Ishikawa (cell line): ENCODE data around the gene PKNOX2.

Experiments
- CEBPB ChIP-seq: IDR thresholded peaks from 2 replicates; pipeline ENCODE4 v1.6.1; 2012
- CREB1 ChIP-seq: IDR thresholded peaks from 2 replicates; pipeline ENCODE4 v1.6.1; 2012; ENCODE audit warnings: low read depth
- EGR1 ChIP-seq: IDR thresholded peaks from 2 replicates; pipeline ENCODE4 v1.6.1; 2012
- EP300 ChIP-seq: IDR thresholded peaks from 2 replicates; pipeline ENCODE4 v1.6.1; 2012; ENCODE audit warnings: borderline replicate concordance
- FOXM1 ChIP-seq: IDR thresholded peaks from 2 replicates; pipeline ENCODE4 v1.6.1; 2012; ENCODE audit warnings: low read depth, borderline replicate concordance
- NFIC ChIP-seq: IDR thresholded peaks from 2 replicates; pipeline ENCODE4 v1.6.1; 2012
- RAD21 ChIP-seq: IDR thresholded peaks from 2 replicates; pipeline ENCODE4 v1.6.1; 2012; ENCODE audit warnings: low read depth
- REST ChIP-seq: IDR thresholded peaks from 2 replicates; pipeline ENCODE4 v1.6.1; 2012; ENCODE audit warnings: low read depth, mild to moderate bottlenecking
- TAF1 ChIP-seq: IDR thresholded peaks from 2 replicates; pipeline ENCODE4 v1.6.1; 2012; ENCODE audit warnings: low read depth, mild to moderate bottlenecking
- TCF12 ChIP-seq: IDR thresholded peaks from 2 replicates; pipeline ENCODE4 v1.6.1; 2012; ENCODE audit warnings: low read depth
- TEAD4 ChIP-seq: IDR thresholded peaks from 2 replicates; pipeline ENCODE4 v1.6.1; 2012
- USF1 ChIP-seq: IDR thresholded peaks from 2 replicates; pipeline ENCODE4 v1.6.1; 2012
- YY1 ChIP-seq: IDR thresholded peaks from 2 replicates; pipeline ENCODE4 v1.6.1; 2012; ENCODE audit warnings: low read depth
- ZBTB7A ChIP-seq: IDR thresholded peaks from 2 replicates; pipeline ENCODE4 v1.6.1; 2012; ENCODE audit warnings: low read depth
- TF ChIP-seq, protein P1 (sequence below): IDR thresholded peaks from 2 replicates; pipeline ENCODE4 v1.6.1; 2012

Gene PKNOX2

DNA sequence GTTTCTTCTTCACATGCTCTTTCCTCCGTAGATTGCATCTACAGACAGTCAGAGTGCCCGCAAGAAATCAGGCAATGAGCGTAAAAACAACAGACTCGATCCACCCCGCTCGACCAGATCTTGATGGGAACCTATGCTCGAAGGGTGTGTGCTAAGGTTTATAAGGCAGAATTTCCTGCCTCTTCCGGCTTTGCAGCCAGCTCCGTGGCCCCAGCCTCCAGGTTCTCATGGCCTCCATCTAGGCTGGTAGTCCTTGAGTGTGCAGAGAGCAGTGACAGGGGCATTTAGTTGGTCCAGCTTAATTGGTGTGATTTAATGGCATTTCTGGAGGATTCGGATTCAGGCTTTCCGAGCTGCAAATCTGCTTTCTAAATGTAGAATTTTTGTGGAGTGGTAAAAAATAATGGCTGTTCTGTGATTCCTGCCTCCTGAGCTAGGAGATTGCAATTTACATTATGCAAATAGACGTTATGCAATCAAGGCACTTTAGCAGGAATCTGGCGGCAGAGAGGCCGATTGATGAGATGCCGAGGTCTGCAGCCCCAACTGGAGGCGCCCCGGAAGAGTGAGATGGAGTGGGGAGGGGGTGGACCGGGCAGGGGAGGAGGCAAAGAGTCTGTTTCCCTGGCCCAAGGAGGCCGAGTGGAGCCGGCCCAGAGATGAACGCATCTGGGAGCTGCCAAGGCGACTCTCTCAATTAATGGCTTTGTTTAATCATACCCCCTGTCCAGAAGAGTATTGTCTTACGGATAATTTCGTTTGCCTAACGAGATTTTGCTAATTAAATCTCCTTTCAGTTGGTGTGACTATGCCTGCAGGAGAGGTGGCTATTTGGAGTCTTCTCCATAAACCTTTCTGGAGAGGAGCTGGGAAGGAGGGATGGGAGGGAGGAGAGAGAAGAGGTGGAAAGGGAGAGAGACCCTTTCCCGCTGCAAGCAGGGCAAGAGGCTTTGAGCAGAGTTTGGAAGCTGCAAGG, 75.3 kb downstream of the PKNOX2 start:
- no peak for TF ChIP-seq TCF12
- no peak for TF ChIP-seq FOXM1
- TF ChIP-seq ZBTB7A, result no peak
- no peak for TF ChIP-seq TAF1
- TF ChIP-seq USF1, result no peak
- no peak for TF ChIP-seq EP300

- TF ChIP-seq CREB1 (no peak), FOXM1 (no peak)
These were observed 76.6 kb downstream of the PKNOX2 start for GRCh38 chr11:125241104-125241503.

- TF ChIP-seq EP300 (no peak), TAF1 (no peak), USF1 (no peak), TCF12 (no peak), NFIC (no peak), TEAD4 (no peak), REST (no peak), FOXM1 (no peak), EGR1 (no peak), RAD21 (no peak), ZBTB7A (no peak), CREB1 (no peak)
- TF ChIP-seq, protein P1, sequence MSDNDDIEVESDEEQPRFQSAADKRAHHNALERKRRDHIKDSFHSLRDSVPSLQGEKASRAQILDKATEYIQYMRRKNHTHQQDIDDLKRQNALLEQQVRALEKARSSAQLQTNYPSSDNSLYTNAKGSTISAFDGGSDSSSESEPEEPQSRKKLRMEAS, result no peak
These were observed 77.7 kb downstream of the PKNOX2 start for GRCh38 chr11:125242141-125242775.

GRCh38 chr11:125244166-125244565, 79.6 kb downstream of the PKNOX2 start:
- TF ChIP-seq ZBTB7A (no peak), FOXM1 (no peak), NFIC (no peak), RAD21 (no peak), TCF12 (no peak), EP300 (no peak), CEBPB (no peak), USF1 (no peak), REST (no peak), TEAD4 (no peak), EGR1 (no peak), TAF1 (no peak), CREB1 (no peak), YY1 (no peak)
- TF ChIP-seq, protein P1, result no peak

- TF ChIP-seq TCF12 (no peak), RAD21 (no peak), CEBPB (no peak)
These were observed 80.7 kb downstream of the PKNOX2 start for GRCh38 chr11:125245299-125245698.
